Endothelial cell of coronary artery (primary cell): ENCODE data around the gene RNASE7. TPM values are rescaled to one million over a fixed set of nuclear protein-coding genes. Genes with fewer than 3 reads are reported as not detected.

Experiments used
- total RNA-seq: library from RNA; depleted of rRNA; stranded (reverse); fragments of >200 nt; gene quantifications from 2 replicates; pipeline ENCODE4 v1.2.3, GENCODE V29; 2014

RNASE7 gene
- total RNA-seq, result not detected in 2 replicates

GRCh38 chr14:21041676-21042433 lies at the start of gene RNASE7:
RNASE7 (plus strand) TSS chr14:21042362; CDS start chr14:21042993, 631 bp downstream.

DNA sequence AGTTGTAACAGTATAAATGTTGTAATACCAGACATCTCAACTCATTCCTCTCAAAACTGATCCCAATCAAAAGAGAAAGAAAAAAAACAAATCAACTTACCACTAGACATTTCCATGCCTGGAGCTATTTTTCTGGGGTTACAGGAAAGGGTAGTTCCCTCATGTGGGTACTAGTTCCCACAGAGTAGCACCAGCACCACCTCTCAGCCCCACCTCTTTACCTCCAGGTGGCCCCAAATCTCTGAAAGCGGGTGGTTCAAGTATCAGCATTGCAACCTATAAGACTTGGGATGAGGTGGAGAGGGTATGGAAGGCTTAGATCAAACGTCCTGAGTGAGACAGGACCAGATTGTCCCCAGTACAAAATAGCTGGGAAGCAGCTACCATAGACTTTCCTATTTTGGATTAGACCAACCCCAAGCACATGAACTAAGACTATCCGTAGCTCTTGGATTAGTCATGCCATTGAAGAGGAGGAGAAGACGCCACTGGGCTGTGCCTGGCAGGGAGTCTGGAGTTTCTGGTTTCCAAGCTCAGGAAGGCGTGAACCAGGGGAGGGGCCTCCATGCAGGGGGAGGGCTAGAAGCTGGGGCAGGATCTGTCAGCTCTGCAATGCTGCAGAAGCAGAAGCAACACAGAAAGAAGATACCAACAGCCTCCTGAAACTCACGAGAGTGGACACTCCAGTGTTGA lies 43.3 kb upstream of the RNASE7 start, which contains the start of gene SLC39A2:
Gene SLC39A2, plus strand, starts transcription at position 620 of the 693 bp plus-strand sequence. CDS start 154 bp downstream, outside the sequence.

DNA sequence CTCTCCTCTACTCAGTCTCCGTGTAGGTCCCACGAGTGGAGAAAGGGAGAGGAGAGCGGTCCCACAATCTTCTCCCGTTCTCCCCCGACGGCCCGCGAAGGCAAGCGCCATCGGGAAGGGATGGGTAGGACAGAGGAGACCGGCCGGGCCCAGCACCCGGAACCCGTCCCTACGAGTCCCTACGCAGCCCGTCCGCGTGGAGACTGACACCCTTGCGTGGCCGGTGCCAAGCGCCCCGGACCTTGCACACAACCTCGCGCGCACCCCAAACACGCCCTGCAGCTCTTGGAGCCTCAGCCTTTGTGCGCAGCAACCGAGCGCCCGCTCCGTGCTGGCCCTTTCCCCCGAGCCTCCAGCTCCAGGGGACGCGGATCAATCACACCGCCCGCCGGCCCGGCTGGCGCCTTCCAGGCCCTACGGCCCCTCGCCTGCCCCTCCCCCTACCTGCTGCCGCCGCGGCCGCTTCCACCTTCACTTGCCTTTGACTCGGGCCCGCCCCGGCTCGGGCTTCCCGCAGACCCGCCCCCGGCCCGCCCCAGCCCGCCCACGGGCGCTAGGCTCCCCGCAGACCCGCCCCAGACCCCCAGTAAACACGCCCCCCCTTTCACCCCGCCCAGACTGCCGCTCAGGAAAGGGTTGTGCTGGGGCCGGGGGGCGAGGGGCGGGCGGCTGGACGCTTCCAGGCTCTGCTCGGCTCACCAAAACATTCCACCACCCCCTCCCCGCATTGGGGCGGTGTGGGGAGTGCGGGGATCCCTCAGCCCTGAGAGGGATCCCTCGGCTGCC lies 17.4 kb upstream of the RNASE7 start, which contains the start of gene NDRG2:
Gene NDRG2, minus strand, starts transcription at position 477 of the 786 bp plus-strand sequence. CDS start 1,746 bp downstream, outside the sequence.

DNA sequence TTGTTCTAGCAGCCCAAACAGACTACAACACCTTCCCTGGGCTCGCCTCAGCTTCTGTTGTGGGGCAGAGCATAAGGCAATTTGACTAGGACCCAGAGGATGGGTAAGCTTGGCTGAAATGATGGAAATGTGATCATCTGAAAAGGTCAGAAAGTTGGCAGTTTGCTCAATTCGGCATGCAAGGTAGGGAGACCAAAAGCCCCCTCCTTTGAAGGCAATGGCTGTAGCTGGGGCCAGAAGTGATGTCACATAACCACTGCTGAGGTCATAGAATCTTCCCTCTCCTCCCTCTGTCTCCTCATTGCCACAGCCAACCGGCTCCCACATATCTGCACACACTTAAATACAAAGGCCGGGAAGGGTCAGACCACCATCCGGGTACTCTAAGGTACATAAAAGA lies 12.2 kb upstream of the RNASE7 start, which contains the start of gene TPPP2:
Gene TPPP2, plus strand, starts transcription at position 301 of the 400 bp plus-strand sequence. CDS start 365 bp downstream, outside the sequence.

DNA sequence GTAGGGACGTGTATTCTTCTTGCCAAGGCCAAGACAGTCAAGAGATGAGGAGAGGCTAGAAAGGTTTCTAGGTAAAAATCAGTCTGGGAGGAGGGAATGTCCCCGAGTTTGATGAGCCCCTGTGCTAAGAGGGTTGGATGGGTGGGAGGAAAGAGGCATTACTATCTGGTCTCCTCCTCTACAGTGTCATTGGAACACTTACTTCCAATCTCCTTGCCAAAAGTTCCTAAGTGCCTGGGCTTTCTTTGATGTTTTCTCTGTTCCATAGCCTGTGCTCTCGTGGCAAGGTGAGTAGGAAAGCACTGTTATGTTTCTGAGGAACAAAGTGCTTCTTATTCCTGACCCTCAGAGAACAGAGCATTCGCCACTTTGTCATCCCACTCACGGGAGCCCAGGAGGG lies 7.5 kb upstream of the RNASE7 start, which contains the start of gene RNASE13:
Gene RNASE13, minus strand, starts transcription at position 101 of the 400 bp plus-strand sequence. CDS start 519 bp downstream, outside the sequence.

GRCh38 chr14:21057803-21058675 lies 15.9 kb downstream of the RNASE7 start, which contains the start of gene RNASE8:
RNASE8 (plus strand) TSS chr14:21057822; CDS start chr14:21057893, 71 bp downstream.

DNA sequence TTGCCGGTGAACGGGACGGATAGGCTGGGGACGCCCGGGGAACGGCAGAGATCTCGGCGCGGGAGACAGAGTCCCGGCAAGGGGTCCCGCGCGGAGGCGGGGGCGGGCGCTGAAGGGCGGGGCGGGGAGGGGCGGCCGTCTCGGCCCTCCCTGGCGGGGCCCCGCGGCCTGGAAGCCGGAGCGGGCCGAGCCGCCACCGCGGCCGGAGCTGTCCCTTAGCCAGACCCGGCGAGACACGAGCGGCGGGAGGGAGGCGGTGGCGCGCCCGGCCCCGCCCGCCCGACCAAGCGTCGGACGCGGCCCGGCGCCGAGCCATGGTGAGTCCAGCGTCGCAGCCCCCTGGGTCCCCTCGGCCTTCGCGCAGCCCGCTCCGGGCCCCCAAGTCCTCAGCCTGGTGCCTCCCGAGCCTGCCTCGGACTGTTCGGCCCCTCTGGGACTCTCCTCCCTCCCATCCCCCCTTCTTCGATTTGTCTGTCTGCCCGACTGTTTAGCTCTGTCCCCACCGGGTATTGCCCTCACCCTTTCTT lies 28.0 kb downstream of the RNASE7 start, which contains the start of gene ARHGEF40:
Gene ARHGEF40, plus strand, starts transcription at position 222 of the 527 bp plus-strand sequence. Its CDS starts 93 bp downstream, at position 315.

Other genes with a start within 250 kb of the RNASE7 start
- gene RNASE1, start 239.5 kb upstream of the RNASE7 start, total RNA-seq, result 46.7 and 82.6 TPM in 2 replicates
- not detected in 2 replicates for gene RNASE3, start 151.0 kb upstream of the RNASE7 start, total RNA-seq
- not detected in 2 replicates for gene RNASE2, start 86.9 kb upstream of the RNASE7 start, total RNA-seq
- gene METTL17, start 52.4 kb upstream of the RNASE7 start, total RNA-seq, result 24.1 and 24.5 TPM in 2 replicates
- not detected in 2 replicates for gene SLC39A2, start 43.1 kb upstream of the RNASE7 start, total RNA-seq
- gene NDRG2, start 17.3 kb upstream of the RNASE7 start, total RNA-seq, result 0.09 TPM in 1 of 2 replicates, not detected in the other
- not detected in 2 replicates for gene TPPP2, start 12.1 kb upstream of the RNASE7 start, total RNA-seq
- not detected in 2 replicates for gene RNASE13, start 7.6 kb upstream of the RNASE7 start, total RNA-seq
- gene RNASE8, start 15.5 kb downstream of the RNASE7 start, total RNA-seq, result not detected in 2 replicates
- 4.2 and 12.1 TPM in 2 replicates for gene ARHGEF40, start 27.9 kb downstream of the RNASE7 start, total RNA-seq
- 2.5 and 2.8 TPM in 2 replicates for gene ZNF219, start 56.3 kb downstream of the RNASE7 start, total RNA-seq
- gene TMEM253, start 58.7 kb downstream of the RNASE7 start, total RNA-seq, result not detected in 2 replicates
- gene OR5AU1, start 113.7 kb downstream of the RNASE7 start, total RNA-seq, result not detected in 2 replicates
- gene HNRNPC, start 227.1 kb downstream of the RNASE7 start, total RNA-seq, result 644 and 806 TPM in 2 replicates
- gene RPGRIP1, start 237.7 kb downstream of the RNASE7 start, total RNA-seq, result not detected in 2 replicates